Stimulated activated CD4-positive, alpha-beta T cell treated with anti-CD3 and anti-CD28 coated beads, Interleukin-15, amount 100 ng/mL, for 48 hours (primary cell): Measurements from ENCODE around the gene ST14.
"Not testable (repeated sequence)": the region's sequence is repeated elsewhere in the genome, so short reads cannot be mapped to it uniquely, and the experiment has no call there.

Experiments
- DNase-seq, 2 donors: peaks; one replicate each; pipeline ENCODE4 v3.0.0-alpha.2; 2020; ENCODE audit warnings: low read depth in 2 of 2

The ST14 gene

DNA sequence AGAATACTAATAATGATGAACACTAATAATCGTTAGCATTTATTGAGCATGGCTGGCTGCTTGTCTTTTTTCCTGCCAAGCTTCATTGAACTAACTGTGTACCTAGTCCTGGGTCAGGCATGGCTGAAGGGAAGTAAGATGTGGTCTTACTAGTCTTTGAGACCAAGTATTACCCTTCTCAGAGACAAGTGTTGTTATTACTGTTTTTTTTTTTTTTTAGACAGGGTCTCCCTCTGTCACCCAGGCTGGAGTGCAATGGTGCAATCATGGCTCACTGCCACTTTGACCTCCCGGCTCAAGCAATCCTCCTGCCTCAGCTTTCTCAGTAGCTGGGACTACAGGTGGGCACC, 4.6 kb downstream of the ST14 start:
- DNase-seq, result no peak

GRCh38 chr11:130165601-130166456, 6.2 kb downstream of the ST14 start:
- DNase-seq, result no peak

DNA sequence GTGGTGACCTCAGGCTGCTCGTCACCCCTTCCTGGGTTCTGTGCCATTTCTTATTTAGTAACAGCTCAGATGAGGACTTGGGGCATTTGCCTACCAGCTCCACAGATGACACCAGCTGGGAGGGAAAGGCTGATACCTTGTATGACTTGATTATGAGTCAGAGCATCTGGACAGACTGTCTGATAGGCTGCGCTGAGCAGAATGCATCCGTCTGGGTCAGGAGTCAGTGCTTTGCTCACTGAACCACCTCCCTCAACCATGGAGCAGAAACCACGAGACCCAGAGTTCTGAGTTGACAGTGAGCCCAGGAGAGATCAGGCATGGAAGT, 6.8 kb downstream of the ST14 start:
- no peak for DNase-seq

GRCh38 chr11:130167146-130167545, 7.6 kb downstream of the ST14 start:
- DNase-seq, result no peak

GRCh38 chr11:130168105-130168504, 8.5 kb downstream of the ST14 start:
- DNase-seq, result no peak

GRCh38 chr11:130170345-130170744, 10.8 kb downstream of the ST14 start:
- DNase-seq, result no peak

- DNase-seq, result no peak
These were observed 12.0 kb downstream of the ST14 start for GRCh38 chr11:130171534-130171933.

DNA sequence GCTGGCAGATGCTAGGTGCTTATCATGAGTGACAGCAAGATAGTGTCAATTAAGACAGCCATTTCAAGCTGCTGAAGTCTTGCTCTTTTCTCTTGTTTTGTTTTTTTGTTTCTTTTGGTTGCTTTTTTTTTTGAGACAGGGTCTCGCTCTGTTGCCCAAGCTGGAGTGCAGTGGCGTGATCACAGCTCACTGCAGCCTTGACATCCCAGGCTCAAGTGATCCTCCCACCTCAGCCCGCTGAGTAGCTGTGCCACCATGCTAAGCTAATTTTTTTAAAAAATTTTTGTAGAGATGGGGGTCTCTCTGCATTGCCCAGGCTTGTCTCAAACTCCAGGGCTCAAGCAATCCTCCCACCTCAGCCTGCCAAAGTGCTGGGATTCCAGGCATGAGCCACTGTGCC, 12.4 kb downstream of the ST14 start:
- not testable (repeated sequence) for DNase-seq

DNA sequence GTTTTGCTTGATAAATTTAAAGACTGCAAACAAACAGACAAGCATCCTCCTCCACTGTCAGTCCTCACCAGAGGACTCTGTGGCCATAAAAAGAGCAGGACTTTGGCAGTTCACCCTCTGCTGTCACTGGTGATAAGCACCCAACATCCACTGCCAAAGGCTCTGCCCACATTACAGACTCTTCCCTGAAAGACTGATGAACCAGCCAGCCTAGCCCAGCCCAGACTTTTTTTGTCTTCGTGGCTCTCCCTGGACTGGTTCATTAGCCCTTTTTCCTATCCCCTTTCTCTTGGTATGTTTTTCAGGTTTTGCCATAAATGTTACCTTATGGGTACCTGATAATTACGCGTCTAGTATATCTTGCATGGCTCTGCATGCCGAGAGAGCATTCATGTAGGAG, 15.1 kb downstream of the ST14 start:
- no peak for DNase-seq

- no peak for DNase-seq
These were observed 16.3 kb downstream of the ST14 start for GRCh38 chr11:130175898-130176297.

DNA sequence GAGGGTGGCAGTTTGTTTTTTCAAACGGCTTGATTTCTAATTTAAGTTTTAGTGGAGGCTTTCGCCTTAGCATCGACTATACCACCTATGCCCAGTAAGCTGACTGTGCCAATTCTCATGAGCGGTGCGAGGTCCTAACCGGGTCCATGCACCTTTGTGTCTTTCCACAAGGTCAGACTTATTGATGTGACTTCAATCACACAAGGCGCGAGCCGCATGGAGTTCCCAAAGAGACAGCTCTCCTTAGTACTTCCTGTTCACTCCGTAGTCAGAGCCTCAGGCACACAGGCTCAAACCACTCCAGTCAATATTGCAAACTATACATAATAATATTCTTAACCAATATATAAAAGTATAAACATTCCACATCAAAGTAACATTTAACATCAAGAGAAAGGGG, 18.2 kb downstream of the ST14 start:
- DNase-seq, result no peak

GRCh38 chr11:130178441-130179339, 19.1 kb downstream of the ST14 start:
- no peak for DNase-seq

GRCh38 chr11:130179396-130180306, 20.1 kb downstream of the ST14 start:
- no peak for DNase-seq

- DNase-seq, result no peak
These were observed 20.9 kb downstream of the ST14 start for GRCh38 chr11:130180491-130180890.

DNA sequence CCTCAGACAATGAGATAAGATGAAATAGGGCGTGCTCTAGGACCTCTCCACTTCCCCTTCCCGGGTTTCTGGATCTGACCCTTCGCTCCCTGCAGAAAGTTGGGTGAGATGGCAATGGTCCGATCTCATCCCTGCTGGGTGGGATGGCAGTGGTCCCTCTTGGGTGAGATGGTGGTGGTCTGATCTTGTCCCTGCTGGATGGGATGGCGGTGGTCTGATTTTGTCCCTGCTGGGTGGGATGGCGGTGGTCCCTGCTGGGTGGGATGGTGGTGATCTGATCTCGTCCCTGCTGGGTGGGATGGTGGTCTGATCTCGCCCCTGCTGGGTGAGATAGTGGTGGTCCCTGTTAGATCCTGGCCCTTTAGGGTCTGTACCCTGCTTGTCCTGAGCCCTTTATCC, 21.3 kb downstream of the ST14 start:
- DNase-seq, result no peak

DNA sequence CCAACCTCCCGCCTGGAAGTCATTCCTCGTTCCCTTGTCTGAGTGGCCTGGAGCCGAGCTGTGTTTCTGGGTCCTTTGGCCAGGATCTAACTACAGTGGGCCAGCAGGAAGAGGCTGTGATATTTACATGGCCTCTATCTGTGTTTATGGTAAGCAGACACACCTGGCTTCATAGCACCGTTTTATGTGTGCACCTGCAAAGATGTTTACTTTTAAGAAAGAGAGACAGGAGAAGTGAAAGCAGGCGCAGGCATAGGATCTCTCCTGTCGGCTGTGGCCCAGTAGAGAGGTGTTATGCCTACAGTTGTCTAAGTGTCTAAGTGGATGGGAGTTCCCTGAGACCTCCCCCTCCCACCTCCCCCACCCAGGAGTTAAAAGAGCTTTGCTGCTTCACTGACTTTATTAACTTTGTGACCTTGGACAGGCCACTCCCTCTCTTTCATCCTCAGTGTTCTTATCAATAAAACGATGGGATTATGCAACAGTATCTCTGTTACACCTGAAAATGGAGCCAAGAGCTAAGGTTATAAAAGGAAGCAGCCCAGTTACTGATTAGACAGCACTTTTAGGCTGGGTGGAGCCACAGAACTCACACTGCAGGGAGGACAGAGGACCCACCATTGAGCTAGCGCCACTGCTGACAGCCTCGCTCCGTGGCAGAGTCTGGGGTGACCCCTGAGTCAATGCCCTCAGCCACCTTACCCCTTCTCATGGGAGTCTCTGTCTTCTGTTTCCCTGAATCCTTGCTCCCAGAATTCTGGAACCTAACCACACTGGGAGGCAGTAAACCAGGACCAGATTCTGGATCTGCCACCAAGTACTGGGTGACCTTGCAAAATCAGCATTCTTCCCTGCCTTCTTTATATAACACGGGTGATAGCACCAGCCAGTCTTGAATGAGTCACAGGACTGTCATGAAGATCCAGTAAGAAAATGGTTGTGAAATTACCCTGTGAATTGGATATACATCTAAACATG, 22.0 kb downstream of the ST14 start:
- no peak for DNase-seq

DNA sequence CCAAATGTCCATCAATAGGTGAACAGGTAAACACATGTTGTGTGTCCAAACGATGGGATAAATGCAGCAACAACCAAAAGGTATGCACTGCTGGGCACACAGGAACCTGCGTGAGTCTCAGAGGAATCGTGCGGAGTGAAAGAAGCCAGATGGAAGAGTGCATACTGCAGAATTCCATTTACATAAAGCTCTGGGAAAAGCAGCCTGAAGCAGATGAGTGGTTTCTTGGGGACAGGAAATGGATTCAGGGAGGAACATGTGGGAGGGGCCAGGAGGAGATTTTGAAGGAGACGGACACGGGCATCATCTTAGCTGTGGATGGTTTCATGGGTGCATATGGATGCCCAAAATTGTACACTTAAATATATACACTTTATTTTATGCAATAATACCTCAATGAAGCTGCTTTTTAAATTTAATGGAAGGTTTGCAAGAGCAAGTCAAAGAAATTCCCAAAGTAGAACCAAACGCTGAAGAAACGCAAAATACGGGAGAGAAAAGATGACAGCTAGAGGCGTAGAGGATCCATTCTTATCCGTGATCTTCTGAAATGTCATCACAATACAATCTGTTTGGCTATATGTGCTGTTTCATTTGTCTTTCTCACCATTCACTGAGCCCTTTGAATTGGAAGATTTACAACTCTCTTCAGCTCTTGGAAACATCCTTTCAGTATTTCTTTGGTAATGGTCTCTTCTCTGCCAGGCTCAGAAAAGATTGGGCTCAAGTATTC, 24.5 kb downstream of the ST14 start:
- no peak for DNase-seq

- no peak for DNase-seq
These were observed 27.5 kb downstream of the ST14 start for GRCh38 chr11:130187096-130187495.

DNA sequence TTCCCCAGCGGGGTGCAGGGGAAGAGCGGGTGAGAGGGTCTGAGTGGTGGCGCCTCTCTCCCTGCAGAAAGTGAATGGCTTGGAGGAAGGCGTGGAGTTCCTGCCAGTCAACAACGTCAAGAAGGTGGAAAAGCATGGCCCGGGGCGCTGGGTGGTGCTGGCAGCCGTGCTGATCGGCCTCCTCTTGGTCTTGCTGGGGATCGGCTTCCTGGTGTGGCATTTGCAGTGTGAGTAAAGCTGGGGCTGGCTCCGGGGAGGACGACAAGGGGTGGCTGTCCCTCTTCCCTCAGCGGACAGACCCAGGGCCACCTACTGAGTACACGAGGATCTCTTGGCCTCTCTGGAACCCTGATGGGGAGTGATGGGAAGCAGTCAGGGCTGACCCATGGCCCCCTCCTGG, 28.5 kb downstream of the ST14 start:
- no peak for DNase-seq
